HG03095 (cell line): ENCODE data around the gene CABP1.

Source experiments
- ATAC-seq: cut with Tn5 transposase; IDR thresholded peaks from one replicate; pipeline ENCODE4 v1.9.1; 2021; ENCODE audit warnings: moderate library complexity; ENCODE audit not compliant: unreplicated experiment

The CABP1 gene

DNA sequence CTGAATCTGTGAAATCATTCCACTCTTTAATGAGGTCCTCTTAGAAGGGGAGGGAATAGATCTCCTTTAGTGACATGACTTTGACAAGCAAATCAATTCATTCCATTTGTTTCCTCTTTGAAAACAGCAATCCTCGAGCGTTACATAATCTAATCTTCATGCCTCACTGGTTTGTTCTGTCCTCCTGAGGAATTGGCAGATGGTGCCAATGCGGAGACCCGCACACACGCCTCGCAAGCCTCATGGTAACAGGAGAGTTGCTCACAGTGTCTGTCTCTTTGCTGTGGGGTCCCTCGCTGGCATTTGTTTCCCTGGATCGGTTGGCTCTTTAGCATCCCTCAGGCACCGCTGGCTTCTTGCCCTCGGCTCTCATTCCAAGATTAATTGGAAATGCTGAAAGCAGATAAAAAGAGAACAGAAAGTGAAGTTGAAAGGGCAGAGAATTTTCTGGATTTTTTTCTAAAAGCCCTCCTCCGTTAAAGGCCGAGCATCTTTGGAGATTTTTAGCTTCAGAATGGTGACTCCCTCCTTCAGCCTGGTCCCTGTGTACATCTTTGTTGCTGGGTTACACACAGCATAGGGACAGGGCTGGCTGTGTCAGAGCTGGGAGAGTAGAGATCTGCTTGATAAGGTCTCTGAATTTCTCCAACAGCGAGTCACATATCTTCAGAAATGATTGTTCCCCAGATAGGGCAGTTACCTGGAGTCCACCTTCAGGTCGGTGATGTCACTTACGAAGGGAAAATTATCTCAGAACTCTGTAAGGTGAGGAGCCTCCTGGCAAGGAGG, 10.1 kb upstream of the CABP1 start:
- ATAC-seq = no peak

DNA sequence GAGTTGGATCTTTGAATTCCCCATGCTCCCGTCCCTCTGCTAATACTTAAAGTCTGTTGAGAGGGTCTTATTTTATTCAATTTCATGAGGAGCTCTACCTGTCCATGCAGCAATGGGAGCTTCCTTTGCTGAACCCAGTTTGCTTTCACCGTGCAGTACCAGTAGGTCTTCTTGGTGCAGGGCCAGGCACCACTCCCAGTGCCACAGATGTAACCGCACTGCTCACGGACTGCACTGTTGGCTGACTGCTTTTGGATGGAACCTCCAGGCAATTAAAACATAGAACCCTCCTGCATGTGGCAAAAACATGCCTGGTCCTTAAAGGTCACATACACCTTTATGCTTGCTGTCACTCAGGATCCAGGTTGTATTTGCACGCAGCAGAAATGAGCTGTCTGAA, 9.3 kb upstream of the CABP1 start:
- no peak for ATAC-seq

- ATAC-seq = peak; percentile 47
Observed at GRCh38 chr12:120640861-120641833, 721 bp downstream of the CABP1 start.

- no peak for ATAC-seq
Observed at GRCh38 chr12:120642121-120642520, 1.7 kb downstream of the CABP1 start.

GRCh38 chr12:120642826-120643225, 2.4 kb downstream of the CABP1 start:
- no peak for ATAC-seq

DNA sequence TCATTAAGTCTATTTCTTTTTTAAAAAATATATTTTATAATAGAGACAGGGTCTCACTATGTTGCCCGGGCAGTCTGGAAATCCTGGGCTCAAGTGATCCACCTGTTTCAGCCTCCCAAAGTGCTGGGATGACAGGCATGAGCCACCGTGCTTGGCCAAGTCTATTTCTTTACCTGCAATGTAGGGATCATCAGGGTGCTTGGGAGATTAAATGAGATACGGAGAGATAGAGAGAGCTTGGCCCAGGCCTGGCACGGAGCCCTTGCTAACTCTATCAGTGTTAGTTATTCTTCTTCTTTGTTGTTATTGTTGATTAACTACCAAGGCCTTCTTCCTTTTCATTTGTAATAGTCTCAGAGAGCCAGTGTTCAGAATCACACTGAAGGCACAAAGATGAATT, 3.1 kb downstream of the CABP1 start:
- ATAC-seq = no peak

- no peak for ATAC-seq
Observed at GRCh38 chr12:120646044-120646443, 5.6 kb downstream of the CABP1 start.

DNA sequence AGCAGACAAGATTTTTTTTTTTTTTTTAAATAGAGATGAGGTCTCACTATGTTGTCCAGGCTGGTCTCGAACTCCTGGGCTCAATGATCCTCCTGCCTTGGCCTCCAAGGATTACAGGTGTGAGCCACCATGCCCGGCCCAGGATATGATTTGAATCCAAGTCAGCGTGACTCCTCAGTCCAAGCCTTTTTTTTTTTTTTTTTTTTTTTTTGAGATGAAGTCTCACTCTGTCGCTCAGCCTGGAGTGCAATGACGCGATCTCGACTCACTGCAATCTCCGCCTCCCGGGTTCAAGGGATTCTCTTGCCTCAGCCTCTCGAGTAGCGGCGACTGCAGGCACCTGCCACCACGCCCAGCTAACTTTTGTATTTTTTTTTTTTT, 6.9 kb downstream of the CABP1 start:
- no peak for ATAC-seq

DNA sequence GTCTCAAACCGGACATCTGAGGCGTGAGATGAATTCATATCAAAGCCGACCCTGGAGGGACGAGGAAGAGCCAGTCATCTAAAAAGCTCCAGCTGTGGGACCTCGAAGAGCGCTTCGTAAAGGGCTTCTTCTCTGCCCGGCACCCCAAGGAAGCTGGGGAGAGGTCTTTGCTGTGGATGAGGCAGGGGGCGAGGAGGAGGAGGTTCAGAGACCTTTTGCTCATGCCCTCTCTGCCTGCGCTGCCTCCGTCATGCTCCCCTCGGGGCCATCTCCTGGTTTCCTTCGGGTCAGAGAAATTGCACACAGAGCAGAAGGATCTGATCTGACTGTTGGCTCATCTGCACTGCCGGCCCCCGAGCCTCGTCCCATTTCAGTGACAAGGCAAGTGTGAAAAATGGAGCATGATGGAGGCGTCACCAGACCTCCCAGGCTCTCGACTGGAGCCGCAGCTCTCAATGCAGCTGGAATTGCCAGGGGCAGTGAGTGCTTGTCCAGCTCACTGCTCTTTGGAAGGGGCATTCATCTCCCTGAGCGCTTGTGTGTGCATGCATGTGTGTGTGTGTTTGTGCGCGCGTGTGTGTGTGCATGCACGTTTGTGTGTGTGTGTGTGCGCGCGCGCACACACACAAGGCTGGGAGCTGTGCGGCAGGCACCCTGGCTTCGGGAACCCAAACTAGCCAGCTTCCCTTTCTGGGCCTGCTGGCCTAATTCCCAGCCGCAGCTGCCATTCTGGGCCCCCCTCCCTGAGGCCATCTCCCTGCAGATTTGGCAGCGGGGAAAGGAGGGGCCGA, 9.2 kb downstream of the CABP1 start:
- no peak for ATAC-seq

DNA sequence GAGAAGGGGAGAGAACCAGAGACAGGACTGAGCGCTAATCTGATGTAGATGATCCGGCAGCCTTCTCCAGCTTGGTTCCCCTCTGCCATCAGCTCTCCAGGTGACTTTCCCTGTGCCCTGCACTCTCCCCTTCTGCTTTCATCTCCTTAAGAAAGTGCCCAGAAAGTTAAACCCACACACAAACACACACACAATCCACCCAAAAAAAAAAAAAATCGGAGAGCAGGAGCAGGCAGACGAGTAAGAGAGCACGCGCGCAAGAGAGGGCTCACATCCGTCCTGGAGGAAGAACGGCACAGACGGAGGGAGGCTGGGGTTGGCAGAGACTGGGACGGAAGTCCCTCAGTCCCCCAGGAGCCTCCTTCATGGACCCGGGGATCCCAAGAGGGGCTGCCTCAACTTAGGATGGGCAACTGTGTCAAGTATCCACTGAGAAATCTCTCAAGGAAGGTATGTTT, 9.8 kb downstream of the CABP1 start:
- ATAC-seq = no peak

DNA sequence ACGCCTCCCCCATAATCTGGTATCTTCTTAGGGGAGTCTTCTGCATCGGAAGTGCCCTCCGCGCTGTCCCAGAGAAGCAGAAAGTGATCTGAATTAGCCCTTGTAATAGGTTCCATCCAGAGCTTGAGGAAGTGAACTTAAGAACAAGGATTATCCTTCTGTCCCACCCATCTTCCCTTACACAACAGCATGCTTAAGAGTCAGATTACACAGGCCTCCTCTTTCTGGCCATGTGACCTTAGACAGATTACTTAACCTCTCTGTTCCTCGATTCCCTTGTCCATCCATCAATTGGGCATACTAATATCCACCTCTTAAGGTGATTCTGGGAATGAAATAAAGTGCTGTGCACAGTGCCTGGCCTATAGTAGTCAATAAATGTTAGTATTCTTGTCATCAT, 11.4 kb downstream of the CABP1 start:
- ATAC-seq = no peak

GRCh38 chr12:120652656-120653435, 12.4 kb downstream of the CABP1 start:
- ATAC-seq = no peak

GRCh38 chr12:120653611-120654010, 13.2 kb downstream of the CABP1 start:
- no peak for ATAC-seq

GRCh38 chr12:120654656-120655055, 14.2 kb downstream of the CABP1 start:
- ATAC-seq = no peak

- no peak for ATAC-seq
Observed at GRCh38 chr12:120656008-120656407, 15.6 kb downstream of the CABP1 start.

- no peak for ATAC-seq
Observed at GRCh38 chr12:120658286-120659150, 18.1 kb downstream of the CABP1 start.

- no peak for ATAC-seq
Observed at GRCh38 chr12:120659151-120659525, 18.7 kb downstream of the CABP1 start.

- no peak for ATAC-seq
Observed at GRCh38 chr12:120661432-120661831, 21.0 kb downstream of the CABP1 start.

- ATAC-seq = peak; percentile 80
Observed at GRCh38 chr12:120662879-120663278, 22.5 kb downstream of the CABP1 start.
